ENCODE data around the gene CNNM2.

- no peak for TF ChIP-seq EZH2phosphoT487 (IDR thresholded peaks at IDR 0.05; ENCODE audit: borderline replicate concordance, low read length)
- TF ChIP-seq, protein P1, sequence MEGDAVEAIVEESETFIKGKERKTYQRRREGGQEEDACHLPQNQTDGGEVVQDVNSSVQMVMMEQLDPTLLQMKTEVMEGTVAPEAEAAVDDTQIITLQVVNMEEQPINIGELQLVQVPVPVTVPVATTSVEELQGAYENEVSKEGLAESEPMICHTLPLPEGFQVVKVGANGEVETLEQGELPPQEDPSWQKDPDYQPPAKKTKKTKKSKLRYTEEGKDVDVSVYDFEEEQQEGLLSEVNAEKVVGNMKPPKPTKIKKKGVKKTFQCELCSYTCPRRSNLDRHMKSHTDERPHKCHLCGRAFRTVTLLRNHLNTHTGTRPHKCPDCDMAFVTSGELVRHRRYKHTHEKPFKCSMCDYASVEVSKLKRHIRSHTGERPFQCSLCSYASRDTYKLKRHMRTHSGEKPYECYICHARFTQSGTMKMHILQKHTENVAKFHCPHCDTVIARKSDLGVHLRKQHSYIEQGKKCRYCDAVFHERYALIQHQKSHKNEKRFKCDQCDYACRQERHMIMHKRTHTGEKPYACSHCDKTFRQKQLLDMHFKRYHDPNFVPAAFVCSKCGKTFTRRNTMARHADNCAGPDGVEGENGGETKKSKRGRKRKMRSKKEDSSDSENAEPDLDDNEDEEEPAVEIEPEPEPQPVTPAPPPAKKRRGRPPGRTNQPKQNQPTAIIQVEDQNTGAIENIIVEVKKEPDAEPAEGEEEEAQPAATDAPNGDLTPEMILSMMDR (IDR thresholded peaks at IDR 0.05; ENCODE audit: low read depth, low read length, poor library complexity, severe bottlenecking): no peak
These were observed 13.5 kb downstream of the CNNM2 start for GRCh38 chr10:102931643-102932042.
